NCI-H1092 (cell line): ENCODE data around the gene SOWAHA.

ENCODE experiments used
- DNase-seq: peaks from one replicate; lab custom pipeline; 2025; lab: John Stamatoyannopoulos, UW

SOWAHA gene

GRCh38 chr5:132825834-132826391 is 12.8 kb downstream of the SOWAHA start:
- no peak for DNase-seq

- DNase-seq: no peak
Measured at GRCh38 chr5:132826424-132827082, 13.5 kb downstream of the SOWAHA start.

GRCh38 chr5:132827943-132828673 is 15.0 kb downstream of the SOWAHA start:
- DNase-seq: no peak

GRCh38 chr5:132828846-132829494 is 15.9 kb downstream of the SOWAHA start:
- DNase-seq: no peak

- DNase-seq: peak; percentile 39
Measured at GRCh38 chr5:132829742-132830435, 16.8 kb downstream of the SOWAHA start.

GRCh38 chr5:132830436-132831094 is 17.5 kb downstream of the SOWAHA start, which contains the start of gene SHROOM1:
TSS of gene SHROOM1 (minus strand) at chr5:132830647. CDS start at chr5:132826140, 4,507 bp downstream.
- no peak for DNase-seq

- no peak for DNase-seq
Measured at GRCh38 chr5:132831095-132831860, 18.2 kb downstream of the SOWAHA start.

- no peak for DNase-seq
Measured at GRCh38 chr5:132832612-132833011, 19.5 kb downstream of the SOWAHA start.

- no peak for DNase-seq
Measured at GRCh38 chr5:132834057-132834456, 21.0 kb downstream of the SOWAHA start.

- no peak for DNase-seq
Measured at GRCh38 chr5:132836852-132837251, 23.8 kb downstream of the SOWAHA start.

GRCh38 chr5:132837868-132838267 is 24.8 kb downstream of the SOWAHA start:
- no peak for DNase-seq

- DNase-seq: no peak
Measured at GRCh38 chr5:132838516-132839282, 25.6 kb downstream of the SOWAHA start.

- no peak for DNase-seq
Measured at GRCh38 chr5:132839426-132840301, 26.6 kb downstream of the SOWAHA start.

GRCh38 chr5:132840313-132840712 is 27.2 kb downstream of the SOWAHA start:
- DNase-seq: no peak

GRCh38 chr5:132840896-132841295 is 27.8 kb downstream of the SOWAHA start:
- no peak for DNase-seq

- DNase-seq: no peak
Measured at GRCh38 chr5:132841305-132841704, 28.2 kb downstream of the SOWAHA start.

GRCh38 chr5:132848270-132848669 is 35.2 kb downstream of the SOWAHA start:
- no peak for DNase-seq

- DNase-seq: no peak
Measured at GRCh38 chr5:132849347-132849746, 36.2 kb downstream of the SOWAHA start.

GRCh38 chr5:132850066-132850465 is 37.0 kb downstream of the SOWAHA start:
- no peak for DNase-seq
